ENCODE data around the gene SRGN.

The SRGN gene

DNA sequence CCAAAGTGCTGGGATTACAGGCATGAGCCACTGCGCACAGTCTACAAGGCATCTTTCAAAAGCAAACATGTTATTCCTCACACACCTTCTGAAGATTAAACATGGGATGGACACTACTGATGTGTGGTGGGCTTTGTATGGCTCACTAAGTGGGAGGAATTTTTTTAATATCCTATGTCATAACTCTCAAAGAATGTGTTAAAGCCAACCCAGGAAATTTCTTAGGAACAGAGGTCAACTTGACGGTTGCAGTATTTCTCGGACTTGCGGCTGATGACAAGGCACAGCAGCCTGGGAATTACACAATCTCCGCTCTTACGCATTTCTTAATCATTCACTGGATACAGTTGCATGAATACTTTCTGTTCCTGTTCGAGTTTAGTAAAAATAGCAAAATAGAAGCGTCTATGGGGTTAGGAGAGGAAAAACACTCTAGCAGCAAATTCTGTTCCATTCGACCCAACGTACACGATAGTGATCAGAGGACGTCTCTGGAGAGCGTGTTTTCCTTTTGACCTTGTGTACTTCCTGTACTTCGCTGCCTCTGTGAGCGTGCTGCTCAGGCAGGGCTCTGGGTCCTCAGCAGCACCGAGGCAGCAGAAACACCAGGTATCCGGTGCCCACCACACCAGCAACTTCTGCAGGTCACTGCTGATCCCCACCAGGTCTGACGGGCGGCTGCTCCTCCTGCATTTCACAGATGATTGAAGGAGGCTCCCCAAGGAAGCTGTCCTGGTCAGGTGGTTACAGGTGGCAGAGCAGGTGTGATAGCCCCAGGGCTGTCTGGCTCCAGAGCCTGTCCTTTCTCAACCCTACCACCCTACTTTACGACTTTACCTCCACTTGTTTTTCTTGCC, 26.4 kb upstream of the SRGN start:
- FAIRE-seq = no peak

DNA sequence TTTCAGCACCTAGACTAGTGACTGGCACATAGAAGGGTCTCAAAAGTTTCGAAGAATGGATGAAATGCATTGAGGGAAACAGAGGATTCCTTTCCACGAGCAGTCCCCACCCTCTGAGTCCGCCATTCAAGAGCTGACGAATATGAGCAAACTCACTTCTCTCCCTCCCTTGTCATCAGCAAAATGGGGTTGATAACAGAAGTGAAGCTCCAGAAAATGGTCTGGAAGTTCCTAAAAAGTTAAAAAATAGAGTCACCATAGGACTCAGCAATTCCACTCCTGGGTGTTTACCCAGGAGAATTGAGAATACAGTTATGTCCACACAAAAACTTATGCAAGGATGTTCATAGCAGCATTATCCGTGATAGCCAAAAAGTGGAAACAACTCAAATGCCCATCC, 25.0 kb upstream of the SRGN start:
- no peak for FAIRE-seq

DNA sequence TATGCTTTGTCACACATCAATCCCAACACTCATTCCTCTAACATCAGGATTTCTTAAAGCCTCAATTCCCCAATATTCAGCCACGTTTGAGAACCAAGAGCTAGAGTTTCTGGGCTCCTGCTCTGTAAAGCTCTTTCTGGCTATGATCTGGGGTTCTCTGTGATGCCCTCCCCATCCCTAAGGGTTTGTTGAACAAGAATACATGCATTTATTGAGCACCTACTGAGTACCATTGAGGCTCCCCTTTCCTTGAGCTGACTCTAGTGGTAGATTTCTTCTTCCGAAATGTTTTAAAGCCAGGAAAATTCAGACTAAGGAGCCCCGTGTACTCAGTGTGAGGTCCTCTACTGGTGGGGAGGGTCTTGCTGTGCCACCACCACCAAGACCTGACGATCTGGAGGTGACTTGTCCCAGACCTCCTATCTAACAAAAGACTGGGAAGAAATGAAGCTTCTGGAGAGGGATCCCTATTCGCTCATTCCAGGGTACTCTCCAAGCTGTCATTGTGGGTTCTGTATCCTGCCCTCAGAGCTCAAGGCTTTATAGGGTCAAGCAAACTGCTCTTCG, 23.1 kb upstream of the SRGN start:
- no peak for FAIRE-seq

DNA sequence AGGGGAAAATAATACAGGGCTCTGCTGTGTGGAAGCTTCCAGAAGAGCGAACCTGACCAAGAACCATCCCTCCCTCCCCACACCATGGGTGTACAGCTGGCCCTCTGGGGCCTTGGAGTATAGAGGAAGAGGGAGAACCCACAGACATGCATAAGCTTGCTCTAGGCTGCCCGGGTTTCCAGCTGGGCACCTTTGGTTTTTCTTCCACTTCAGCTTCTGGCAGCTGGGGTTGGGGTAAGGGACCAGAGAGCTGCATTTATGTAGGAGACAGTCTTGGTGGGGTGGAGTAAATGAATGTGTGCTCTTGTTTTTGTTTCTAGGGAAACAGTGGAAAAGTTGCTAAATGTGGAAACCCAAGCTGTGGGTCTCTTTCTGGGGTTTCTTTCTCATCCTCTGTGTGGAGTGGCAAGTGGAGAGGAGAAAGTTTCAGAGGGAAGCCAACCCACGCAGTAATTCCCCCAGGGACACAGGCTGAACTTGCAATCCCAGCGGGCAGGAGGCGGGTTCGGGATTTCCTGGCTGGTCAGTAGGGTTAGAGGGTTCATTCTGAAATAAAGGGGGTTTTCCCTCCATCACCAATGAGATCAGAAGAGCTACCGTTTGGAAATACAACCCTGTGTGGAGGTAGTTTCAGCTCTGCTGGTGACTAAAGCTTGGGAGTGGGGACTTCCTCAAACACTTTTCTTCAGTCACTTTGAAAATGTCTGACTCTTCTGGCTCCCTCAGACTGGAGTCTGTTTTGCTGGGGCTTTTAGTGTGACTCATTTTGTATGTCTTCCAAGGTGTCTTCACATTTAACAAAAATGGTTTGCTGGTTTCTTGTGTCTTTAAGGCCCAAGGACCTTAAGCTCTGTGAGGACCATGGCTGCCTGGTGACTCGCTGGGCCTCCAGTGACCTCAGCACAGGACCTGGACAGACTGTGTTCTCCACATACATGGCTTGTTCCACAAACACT, 22.2 kb upstream of the SRGN start:
- no peak for FAIRE-seq

DNA sequence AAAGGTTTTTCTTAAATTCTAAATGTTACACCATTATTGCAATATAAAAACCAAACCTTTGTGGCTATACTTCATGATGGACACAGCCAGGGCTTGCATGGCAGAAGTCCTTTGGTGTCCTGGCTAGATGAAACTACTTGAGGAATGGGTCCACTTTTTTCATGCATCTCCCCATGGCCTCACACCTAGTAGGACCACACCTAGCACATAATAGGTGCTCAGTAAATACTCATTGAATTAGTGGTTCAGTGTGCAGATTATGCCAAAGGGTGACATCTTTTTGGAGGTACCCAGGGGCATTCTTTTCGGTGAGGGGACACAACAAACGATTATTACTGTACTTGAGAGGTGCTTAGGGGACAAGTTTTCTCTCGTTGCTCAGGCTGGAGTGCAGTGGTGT, 20.7 kb upstream of the SRGN start:
- FAIRE-seq = no peak

DNA sequence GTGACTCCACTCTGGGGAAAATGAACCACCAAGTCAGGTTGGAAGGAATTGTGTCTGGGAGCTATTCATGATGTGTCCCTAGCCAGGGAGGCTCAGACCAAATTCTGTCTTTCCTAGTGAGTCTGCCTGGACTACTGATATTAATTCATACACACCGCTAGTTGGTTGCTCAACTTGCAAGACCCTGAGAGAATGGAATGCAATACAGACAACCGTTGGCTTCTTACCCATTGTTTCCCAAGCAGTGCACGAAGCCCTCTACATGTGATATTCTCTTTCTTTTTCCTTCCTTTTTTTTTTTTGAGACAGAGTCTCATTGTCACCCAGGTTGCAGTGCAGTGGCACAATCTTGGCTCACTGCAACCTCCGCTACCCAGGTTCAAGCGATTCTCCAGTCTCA, 19.4 kb upstream of the SRGN start:
- no peak for FAIRE-seq

DNA sequence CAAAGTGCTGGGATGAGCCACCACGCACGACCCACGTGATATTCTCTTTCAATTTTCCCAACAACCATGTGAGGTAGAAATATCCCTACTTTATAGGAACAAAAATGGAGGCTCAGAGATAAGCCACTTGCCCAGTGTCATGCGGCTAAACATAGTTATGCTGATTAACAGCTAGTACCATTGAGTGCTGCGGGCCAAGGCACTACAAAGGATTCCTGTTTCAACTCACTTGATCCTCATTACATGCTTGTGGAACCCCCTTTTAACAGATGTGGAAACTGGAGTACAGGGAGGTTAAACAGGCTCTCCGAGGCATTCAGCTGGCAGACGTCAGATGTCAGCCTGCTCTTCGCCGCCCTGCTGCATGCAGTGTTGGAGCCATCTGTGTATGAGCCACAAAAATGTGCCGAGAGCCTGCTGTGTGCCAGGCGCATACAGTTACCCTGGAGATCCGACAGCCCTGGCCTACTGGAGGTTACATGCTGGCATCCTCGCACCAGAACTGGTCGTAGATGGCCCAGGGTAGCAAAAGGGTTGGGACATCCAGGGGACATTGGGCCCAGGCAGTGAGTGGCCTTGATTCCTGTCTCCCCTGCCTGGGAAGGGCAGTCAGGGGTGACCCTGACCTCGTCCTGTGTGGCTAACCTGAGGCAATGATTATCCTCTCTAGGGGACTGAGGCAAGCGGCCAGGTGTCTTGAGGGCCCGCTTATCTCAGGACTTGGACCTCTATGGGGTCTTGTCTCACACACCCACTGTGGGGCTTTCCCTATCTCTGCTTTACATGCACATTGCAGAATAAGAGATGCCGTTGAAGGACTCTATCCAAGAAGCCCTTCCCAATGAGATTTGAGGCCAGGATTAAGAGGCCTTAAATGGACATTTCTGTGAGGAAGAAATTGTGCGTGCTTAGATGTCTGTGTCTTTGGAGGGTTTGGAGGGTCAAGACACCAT, 18.5 kb upstream of the SRGN start:
- FAIRE-seq = no peak

DNA sequence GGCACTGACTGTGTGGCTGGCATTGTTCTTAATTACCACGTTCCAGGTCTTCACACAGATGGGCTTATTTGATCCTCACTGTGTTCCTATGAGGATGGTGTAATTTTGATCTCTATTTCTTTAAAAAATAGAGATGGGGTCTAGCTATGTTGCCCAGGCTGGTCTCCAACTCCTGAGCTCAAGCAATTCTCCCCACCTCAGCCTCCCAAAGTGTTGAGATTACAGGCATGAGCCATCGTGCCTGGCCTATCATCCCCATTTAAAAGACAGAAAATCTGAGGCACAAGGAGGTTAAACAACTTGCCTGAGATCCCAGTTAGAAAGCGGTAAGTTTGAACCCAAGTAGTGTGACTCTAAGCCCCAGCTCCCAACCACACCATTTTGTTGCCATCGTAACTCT, 17.0 kb upstream of the SRGN start:
- no peak for FAIRE-seq

DNA sequence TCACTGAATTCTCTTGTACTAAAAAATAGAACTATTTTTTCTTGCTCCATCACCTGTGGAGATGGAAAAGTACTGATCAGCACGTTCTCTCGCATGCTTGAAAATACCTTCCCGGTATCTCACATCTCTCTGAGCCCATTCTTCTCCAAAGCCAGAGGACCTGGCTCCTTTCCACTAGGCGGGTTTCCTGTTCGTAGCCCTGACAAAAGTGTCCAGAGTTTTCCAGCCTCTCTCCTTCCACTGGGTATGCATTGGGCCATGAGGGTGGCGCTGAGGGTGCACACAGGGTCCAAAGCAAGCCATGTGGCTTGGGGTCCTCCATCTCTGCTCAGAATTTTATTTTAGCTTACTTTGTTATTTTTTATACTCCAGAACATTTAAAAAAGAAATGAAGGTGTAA, 16.3 kb upstream of the SRGN start:
- no peak for FAIRE-seq

DNA sequence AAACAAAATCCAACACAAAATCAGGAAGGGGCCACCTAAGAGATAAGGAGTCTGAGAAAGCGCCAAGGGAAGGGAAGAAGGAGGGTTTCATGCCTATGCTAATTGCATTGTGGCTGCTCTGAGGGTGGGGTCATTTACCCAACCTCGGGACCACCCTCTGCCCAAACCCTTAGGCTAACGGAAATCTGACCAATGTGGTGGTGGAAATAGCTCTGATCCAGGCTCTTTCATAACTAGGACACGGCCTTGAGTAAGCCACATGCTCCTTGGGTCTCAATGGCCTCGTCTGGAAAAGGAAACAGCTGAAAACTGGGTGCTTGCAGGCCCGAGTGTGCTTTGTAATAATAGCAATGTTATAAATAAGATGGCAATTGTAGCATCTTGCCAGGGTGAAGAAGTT, 14.9 kb upstream of the SRGN start:
- FAIRE-seq = no peak

DNA sequence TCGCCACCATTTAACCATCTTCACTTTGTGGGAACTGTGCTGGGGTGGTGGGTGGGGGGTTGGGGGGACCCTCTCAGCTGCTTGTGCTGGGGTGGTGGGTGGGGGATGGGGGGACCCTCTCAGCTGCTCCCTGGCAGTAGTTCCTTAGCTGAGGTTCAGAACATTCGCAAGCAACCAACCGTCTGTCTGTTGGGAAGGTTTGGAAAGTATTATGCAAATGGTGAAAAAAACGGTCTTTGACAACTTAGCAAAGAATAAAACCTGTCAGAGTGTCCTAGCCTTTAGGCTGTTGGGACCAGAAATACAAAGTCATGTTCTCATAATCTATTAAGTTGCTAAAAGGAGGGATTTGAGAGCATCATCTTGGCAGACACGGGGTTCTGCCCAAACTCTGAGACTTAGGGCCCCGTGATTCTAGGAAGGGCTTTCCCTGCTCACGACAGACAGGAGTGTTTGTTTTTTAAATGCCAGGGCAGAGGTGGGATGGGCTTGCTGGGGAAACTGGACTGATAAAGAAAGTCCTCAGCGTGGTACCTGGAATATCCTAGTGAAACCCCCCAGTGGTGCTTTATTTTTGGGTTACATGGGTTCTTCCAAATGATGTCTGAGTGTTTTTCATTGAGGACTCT, 14.1 kb upstream of the SRGN start:
- FAIRE-seq = no peak

DNA sequence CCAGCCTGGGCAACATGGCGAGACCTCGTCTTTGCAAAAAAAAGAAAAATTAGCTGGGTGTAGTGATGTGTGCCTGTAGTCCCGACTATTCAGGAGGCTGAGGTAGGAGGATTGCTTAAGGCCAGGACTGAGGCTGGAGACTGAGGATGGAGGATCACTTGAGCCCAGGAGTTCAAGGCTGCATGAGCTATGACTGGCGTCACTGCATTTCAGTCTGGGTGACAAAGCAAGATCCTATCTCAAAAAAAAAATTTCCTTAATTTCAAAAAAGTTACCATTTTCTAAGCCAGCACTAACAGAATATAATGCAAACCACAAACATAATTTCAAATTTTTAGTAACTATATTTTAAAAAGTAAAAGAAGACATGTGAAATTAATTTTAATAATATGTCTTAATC, 13.4 kb upstream of the SRGN start:
- no peak for FAIRE-seq

DNA sequence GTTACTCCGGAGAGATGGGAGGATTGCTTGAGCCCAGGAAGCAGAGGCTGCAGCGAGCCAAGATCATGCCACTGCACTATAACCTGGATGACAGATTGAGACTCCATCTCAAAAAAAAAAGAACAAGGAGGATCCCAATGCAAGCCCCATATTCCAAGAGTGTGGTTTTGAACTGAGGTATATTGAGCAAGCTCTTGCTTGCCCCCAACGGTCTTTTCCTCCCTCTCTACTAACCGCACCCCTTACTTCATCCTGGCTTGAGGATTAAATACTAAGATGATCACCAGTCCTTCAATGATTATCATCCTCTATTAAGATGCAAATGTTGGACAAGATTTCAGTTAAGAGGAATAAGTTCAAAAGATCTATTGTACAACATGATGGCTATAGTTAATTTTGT, 12.5 kb upstream of the SRGN start:
- FAIRE-seq = no peak

DNA sequence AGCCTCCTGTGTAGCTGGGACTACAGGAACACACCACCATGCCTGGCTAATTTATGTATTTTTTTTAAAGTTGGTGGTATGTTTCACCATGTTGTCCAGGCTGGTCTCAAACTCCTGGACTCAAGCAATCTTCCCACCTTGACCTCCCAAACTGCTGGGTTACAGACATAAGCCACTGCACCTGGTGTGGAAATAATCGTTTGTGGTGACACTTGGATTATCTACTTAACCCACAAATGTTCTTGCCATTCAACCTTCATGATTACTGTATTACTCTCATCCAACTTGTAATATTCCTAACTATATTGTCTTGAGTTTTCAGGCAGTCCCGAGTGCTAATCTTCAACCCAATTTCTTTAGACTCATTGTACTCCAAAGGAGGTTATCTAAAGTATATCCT, 9.6 kb upstream of the SRGN start:
- FAIRE-seq = no peak

DNA sequence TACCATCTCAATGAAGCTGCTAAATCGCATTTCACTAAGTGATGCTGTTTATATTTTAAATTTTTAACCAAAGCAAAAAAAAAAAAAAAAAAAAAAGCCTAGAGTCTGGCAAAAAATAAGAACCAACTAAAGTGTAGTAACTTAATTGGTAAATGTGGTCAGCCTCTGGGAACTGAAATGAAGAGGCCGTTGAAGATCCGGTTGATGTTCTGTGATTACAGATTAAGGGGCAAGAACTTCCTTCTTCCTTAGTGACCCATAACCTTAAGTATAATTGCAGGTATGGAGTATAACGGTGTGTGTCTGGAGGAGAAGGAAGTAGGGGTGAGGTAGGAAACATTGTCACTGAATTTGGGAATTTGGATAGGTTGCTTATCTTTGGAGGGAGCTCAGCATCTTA, 7.7 kb upstream of the SRGN start:
- no peak for FAIRE-seq

DNA sequence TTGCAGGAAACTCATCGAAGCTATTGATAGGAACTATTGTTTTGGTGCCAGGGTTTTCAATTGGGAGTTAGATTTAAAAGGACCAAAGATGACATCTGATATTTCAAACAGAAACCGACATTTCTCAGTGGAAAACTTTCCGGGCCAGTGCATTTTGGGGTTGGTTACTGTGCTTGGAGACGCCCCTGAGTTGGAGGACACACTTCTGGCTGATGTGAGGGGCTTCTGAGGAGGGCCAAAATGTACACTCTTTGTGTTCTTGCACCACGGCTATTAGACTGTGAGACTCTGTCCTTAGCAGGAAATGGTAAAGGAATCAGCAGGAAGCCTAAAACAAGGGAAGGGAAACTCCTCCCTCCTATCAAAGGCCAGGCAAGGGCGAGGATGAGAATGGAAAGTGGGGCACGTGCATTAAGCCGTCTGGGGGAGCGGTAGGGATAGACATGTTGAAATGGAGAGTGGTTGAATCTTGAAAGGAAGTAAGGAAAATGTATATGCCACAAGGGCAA, 1.8 kb upstream of the SRGN start:
- no peak for FAIRE-seq

DNA sequence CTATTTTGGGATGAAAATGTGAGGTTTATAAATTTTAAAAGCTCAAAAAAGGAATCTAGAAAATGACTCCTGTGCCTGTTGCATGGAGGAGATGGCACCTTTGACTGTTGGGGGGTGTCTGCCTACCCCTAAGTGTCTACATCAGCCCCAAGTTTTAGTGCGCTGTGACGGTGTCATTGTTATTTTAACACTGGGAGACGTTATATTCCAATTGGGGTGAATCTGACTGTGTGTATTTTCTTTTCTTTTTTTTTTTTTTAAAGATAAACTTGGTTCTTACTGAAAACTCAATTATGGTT, 517 bp downstream of the SRGN start:
- FAIRE-seq = no peak

DNA sequence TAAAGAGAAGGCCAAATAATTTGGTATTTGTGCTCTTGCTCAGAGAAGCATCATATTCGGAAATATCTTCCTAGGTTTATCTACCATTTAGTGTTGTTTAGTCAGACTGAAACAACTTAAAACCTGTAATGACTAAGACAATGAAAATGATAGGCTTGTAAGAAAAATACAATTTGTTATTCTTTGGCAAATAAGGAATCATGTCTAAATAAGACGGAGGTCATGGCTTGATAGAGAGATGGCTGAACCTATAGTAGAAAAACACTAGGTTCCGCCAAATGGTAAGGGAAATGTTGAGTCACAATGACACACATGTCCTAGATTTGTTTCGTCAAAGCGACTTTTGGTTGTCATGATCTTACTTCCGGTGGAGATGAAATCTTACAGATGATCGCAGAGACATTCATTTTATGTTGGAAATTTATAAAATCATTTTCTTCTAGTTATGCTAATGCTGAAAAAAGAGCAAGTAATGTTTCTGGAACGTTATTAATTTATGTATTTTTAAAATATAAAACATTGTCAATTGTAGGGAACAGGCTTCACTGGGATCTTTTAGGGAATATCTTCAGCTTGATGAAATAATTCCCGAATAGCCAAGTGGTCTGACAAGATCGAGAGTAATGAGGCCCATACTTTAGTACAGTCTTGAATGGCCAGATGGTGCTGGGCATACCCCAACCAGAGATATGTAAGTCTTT, 1.0 kb downstream of the SRGN start:
- no peak for FAIRE-seq

DNA sequence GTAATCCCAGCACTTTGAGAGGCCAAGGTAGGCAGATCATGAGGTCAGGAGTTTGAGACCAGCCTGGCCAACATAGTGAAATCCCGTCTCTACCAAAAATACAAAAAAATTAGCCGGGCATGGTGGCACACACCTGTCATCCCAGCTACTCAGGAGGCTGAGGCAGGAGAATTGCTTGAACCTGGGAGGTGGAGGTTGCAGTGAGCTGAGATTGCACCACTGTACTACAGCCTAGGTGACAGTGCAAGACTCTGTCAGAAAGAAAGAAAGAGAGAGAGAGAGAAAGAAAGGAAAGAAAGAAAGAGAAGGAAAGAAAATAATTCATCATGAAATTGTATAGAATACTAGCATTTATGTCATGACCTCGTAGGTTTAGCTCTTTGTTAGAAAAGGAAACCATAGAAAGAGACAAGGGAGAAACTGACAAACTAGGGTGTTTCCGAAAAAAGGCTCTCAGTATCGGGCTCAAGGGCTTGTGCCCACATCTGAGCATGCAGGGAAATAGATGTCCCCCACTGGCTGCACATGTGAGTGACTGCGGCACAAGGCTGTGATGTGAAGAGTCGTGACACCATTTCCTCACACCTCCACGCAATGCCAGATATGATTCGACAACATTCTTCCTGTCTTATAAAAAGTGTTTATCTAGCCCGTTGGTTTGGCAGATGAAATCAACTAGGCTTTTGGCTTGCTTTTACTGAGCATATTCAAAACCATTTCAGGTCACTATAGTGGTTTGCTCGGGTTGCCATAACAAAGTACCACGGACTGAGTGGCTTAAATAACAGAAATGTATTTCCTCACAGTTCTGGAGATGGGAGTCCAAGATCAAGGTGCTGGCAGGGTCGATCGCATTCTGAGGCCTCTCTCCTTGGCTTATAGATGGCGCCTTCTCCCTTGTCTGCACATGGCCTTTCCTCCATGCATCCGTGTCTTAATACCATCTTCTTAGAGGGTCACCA, 2.0 kb downstream of the SRGN start:
- no peak for FAIRE-seq

DNA sequence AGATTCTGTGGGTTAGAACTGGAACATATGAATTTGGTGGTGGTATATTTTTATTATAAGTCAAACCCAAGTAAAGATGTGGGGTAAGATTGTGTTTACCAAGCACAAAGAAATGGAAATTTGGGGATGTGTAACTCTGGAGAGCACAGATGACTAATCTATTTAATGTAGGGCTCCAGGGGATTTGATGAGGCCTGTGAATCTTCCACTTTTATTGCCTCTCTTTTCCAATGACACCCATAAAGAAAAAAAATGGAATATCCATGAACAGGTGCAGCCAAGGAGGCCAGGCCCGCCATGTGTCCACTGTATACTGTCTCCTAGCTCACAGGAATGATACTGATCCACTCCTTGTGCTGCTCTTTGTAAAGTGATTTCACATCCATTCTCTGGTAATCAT, 2.8 kb downstream of the SRGN start:
- FAIRE-seq = no peak
